Upper lobe of left lung (tissue), 4 donors: Measurements from ENCODE around the gene RGPD4.

ENCODE experiments used
- EP300 ChIP-seq, 4 donors: sonication (generic); formaldehyde crosslinking; IDR thresholded peaks; one replicate each; pipeline ENCODE4 v1.5.1; 2017; ENCODE audit warnings: antibody characterized with exemption in 4 of 4, control low read depth in 2 of 4
- POLR2A ChIP-seq, 4 donors: fragments of 450-650 bp; IDR thresholded peaks; one replicate each; pipeline ENCODE4 v1.5.1; 2016 to 2017; ENCODE audit warnings: antibody characterized with exemption in 4 of 4, mild to moderate bottlenecking in 2 of 4
- POLR2AphosphoS5 ChIP-seq, 2 donors: sonication (generic); formaldehyde crosslinking; IDR thresholded peaks; one replicate each; pipeline ENCODE4 v1.5.1; 2017; ENCODE audit warnings: antibody characterized with exemption in 2 of 2
- TF ChIP-seq, protein P1 (sequence below), 6 experiments: fragments of 450-650 bp in 4 of 6; fragments of 200-600 bp in 2 of 6; sonication (generic) in 2 of 6; IDR thresholded peaks; one replicate each; pipeline ENCODE4 v1.5.1; 2016 to 2019; ENCODE audit warnings: antibody characterized with exemption in 6 of 6

DNA sequence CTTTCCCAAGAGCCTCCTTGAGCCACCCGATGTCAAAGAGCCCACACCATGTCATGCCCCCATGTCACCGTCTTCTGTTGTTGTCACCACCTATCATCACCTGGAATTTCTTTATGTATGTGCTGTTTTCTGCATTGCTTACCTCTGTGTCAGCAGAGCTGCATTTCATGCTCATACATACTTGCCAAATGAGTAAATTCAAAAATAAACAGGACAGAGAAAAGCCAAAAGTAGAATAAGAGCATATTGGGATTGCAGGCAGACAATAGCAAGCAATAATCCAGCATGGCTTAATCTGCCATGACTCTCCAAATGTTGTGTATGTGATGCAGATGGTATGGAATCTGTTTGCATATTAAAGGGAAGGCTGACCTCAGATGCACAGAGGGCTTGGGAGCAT lies 15.3 kb upstream of the RGPD4 start:
- TF ChIP-seq, protein P1, sequence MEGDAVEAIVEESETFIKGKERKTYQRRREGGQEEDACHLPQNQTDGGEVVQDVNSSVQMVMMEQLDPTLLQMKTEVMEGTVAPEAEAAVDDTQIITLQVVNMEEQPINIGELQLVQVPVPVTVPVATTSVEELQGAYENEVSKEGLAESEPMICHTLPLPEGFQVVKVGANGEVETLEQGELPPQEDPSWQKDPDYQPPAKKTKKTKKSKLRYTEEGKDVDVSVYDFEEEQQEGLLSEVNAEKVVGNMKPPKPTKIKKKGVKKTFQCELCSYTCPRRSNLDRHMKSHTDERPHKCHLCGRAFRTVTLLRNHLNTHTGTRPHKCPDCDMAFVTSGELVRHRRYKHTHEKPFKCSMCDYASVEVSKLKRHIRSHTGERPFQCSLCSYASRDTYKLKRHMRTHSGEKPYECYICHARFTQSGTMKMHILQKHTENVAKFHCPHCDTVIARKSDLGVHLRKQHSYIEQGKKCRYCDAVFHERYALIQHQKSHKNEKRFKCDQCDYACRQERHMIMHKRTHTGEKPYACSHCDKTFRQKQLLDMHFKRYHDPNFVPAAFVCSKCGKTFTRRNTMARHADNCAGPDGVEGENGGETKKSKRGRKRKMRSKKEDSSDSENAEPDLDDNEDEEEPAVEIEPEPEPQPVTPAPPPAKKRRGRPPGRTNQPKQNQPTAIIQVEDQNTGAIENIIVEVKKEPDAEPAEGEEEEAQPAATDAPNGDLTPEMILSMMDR (IDR thresholded peaks at IDR 0.05), result no peak
- TF ChIP-seq EP300 (IDR thresholded peaks at IDR 0.05), result no peak
- TF ChIP-seq POLR2A (IDR thresholded peaks at IDR 0.05), result no peak
- no peak for TF ChIP-seq POLR2AphosphoS5 (IDR thresholded peaks at IDR 0.05)
